NT2/D1 (cell line): ENCODE results near the gene FLVCR1.
A peak's percentile ranks its signal among the peaks of the same experiment; 100 is the strongest.

ENCODE experiments used
- DNase-seq: peaks from one replicate; pipeline ENCODE4 v3.0.0-alpha.2; 2011; ENCODE audit warnings: low read depth, low spot score
- H3K27me3 ChIP-seq: 2 replicates; pipeline ENCODE4 v1.6.0; 2011; ENCODE audit warnings: mild to moderate bottlenecking; ENCODE audit not compliant: insufficient read length, insufficient read depth
- H3K36me3 ChIP-seq: 2 replicates; pipeline ENCODE4 v1.6.1; 2011; ENCODE audit warnings: mild to moderate bottlenecking, low read length, mixed read lengths; ENCODE audit not compliant: insufficient read depth, insufficient read length
- H3K4me1 ChIP-seq: 2 replicates; pipeline ENCODE4 v1.5.1; 2011; ENCODE audit not compliant: insufficient read depth, insufficient read length
- H3K4me3 ChIP-seq: 2 replicates; pipeline ENCODE4 v1.5.1; 2011; ENCODE audit warnings: low read depth; ENCODE audit not compliant: insufficient read length
- H3K9ac ChIP-seq: 2 replicates; pipeline ENCODE4 v1.6.0; 2011; ENCODE audit warnings: low read depth; ENCODE audit not compliant: insufficient read length
- H3K9me3 ChIP-seq: 2 replicates; pipeline ENCODE4 v1.5.1; 2011; ENCODE audit warnings: mild to moderate bottlenecking, low read length; ENCODE audit not compliant: insufficient read depth
- SUZ12 ChIP-seq: IDR thresholded peaks from 2 replicates; pipeline ENCODE4 v1.6.1; 2011; ENCODE audit not compliant: insufficient read length, insufficient read depth; ENCODE audit errors: extremely low read depth
- YY1 ChIP-seq: IDR thresholded peaks from 2 replicates; pipeline ENCODE4 v1.6.1; 2011; ENCODE audit not compliant: insufficient read length, insufficient read depth
- ZNF274 ChIP-seq: IDR thresholded peaks from 2 replicates; pipeline ENCODE4 v1.6.1; 2011; ENCODE audit warnings: mild to moderate bottlenecking, low read depth, low read length

The FLVCR1 gene

DNA sequence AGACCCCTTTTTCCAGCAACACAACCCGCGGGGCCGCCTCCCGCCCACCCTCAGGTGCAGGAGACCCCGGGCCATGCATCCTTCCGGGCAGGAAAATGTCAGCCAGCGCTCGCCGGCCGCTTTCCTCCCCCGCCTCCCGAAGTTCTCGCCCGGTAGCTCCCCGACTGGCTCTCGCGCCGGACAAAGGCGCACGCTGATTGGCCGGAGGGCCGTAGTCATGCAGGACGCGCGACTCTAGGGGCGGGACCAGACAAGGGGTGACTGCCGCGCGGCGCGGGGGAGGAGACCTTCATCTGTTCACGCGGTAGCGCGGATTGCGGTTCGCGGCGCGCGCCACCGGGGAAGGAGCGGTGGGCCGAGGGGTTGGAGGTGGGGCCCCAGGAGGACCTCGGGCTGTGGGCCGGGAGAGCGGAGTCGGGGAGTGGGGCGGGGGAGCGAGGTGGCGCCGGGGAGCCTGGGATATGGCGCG, at the start of gene FLVCR1:
Gene FLVCR1, plus strand, starts transcription at position 284 of the 469 bp plus-strand sequence. Its CDS starts 178 bp downstream, at position 462.
- H3K9ac ChIP-seq: peak within 1 kb of the TSS; percentile 100
- H3K4me1 ChIP-seq: peaks cover 2% of the 10 kb centered on the region
- H3K9me3 ChIP-seq: no peaks in the 10 kb centered on the region
- no peaks in the 10 kb centered on the region for H3K27me3 ChIP-seq
- DNase-seq: peak; percentile 98
- peak within 1 kb of the TSS; percentile 100 for H3K4me3 ChIP-seq
- no peak for TF ChIP-seq SUZ12
- no peak for TF ChIP-seq YY1
- no peak for TF ChIP-seq ZNF274
- peaks cover 24% of the 10 kb centered on the region for H3K36me3 ChIP-seq

- Histone ChIP-seq H3K4me3 (no peak overlapping the region), H3K36me3 (peaks cover 6% of the 10 kb centered on the region), H3K27me3 (no peaks in the 10 kb centered on the region), H3K4me1 (no peaks in the 10 kb centered on the region), H3K9me3 (no peaks in the 10 kb centered on the region), H3K9ac (no peak overlapping the region)
- no peak for TF ChIP-seq YY1
- TF ChIP-seq SUZ12: no peak
- TF ChIP-seq ZNF274: no peak
- no peak for DNase-seq
These were observed 43.3 kb upstream of the FLVCR1 start for GRCh38 chr1:212814537-212815334.

GRCh38 chr1:212816567-212817278, 41.4 kb upstream of the FLVCR1 start:
- Histone ChIP-seq H3K9ac (no peak overlapping the region), H3K36me3 (peaks cover 6% of the 10 kb centered on the region)
- no peak for DNase-seq

DNA sequence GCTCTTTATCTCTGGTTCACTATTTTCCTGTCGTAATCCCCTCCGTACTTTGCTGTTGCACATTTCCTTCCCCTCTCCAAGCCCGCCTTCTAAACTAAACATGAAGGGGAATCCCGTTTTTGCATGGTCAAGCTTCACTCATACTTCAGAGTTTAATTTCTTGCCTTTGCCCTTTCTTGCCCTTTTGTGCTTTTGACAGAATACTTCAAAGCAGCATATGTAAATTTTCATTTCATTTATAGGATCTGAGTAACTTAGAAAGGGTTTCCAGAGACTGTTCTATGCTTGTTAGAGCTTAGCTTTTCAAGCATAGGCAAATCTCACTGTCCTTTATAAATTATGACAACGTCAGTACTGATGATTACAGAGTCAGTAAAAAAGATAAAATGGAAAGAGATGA, 38.3 kb upstream of the FLVCR1 start:
- peaks cover 9% of the 10 kb centered on the region for H3K9me3 ChIP-seq
- no peaks in the 10 kb centered on the region for H3K4me1 ChIP-seq
- H3K4me3 ChIP-seq: no peak overlapping the region
- TF ChIP-seq YY1: no peak
- TF ChIP-seq SUZ12: no peak
- TF ChIP-seq ZNF274: no peak
- DNase-seq: no peak
- H3K27me3 ChIP-seq: no peaks in the 10 kb centered on the region
- no peak overlapping the region for H3K9ac ChIP-seq
- H3K36me3 ChIP-seq: peaks cover 4% of the 10 kb centered on the region

More at GRCh38 chr1:212816567-212817278, 41.4 kb upstream of the FLVCR1 start:
- no peaks in the 10 kb centered on the region for H3K27me3 ChIP-seq
- no peaks in the 10 kb centered on the region for H3K9me3 ChIP-seq
- TF ChIP-seq YY1 (no peak), SUZ12 (no peak), ZNF274 (no peak)
- H3K4me3 ChIP-seq: no peak overlapping the region
- H3K4me1 ChIP-seq: no peaks in the 10 kb centered on the region

GRCh38 chr1:212820969-212821368, 37.1 kb upstream of the FLVCR1 start:
- Histone ChIP-seq H3K27me3 (no peaks in the 10 kb centered on the region), H3K9ac (no peak overlapping the region), H3K4me3 (no peak overlapping the region), H3K36me3 (no peaks in the 10 kb centered on the region), H3K9me3 (peaks cover 22% of the 10 kb centered on the region), H3K4me1 (no peaks in the 10 kb centered on the region)
- no peak for TF ChIP-seq YY1
- TF ChIP-seq ZNF274: no peak
- no peak for TF ChIP-seq SUZ12
- DNase-seq: no peak

GRCh38 chr1:212822956-212823355, 35.1 kb upstream of the FLVCR1 start:
- Histone ChIP-seq H3K9ac (no peak overlapping the region), H3K36me3 (no peaks in the 10 kb centered on the region), H3K9me3 (peaks cover 28% of the 10 kb centered on the region), H3K27me3 (no peaks in the 10 kb centered on the region), H3K4me1 (no peaks in the 10 kb centered on the region), H3K4me3 (no peak overlapping the region)
- TF ChIP-seq SUZ12: no peak
- TF ChIP-seq YY1: no peak
- no peak for TF ChIP-seq ZNF274
- no peak for DNase-seq

GRCh38 chr1:212824201-212824600, 33.9 kb upstream of the FLVCR1 start:
- no peak for DNase-seq
- TF ChIP-seq ZNF274: no peak
- TF ChIP-seq YY1: no peak
- no peak for TF ChIP-seq SUZ12
- no peaks in the 10 kb centered on the region for H3K36me3 ChIP-seq
- no peaks in the 10 kb centered on the region for H3K4me1 ChIP-seq
- H3K27me3 ChIP-seq: no peaks in the 10 kb centered on the region
- peaks cover 28% of the 10 kb centered on the region for H3K9me3 ChIP-seq
- H3K4me3 ChIP-seq: no peak overlapping the region
- no peak overlapping the region for H3K9ac ChIP-seq
